Neuronal stem cell (in vitro differentiated cells): ENCODE data around the gene NANOS2.
A peak's percentile ranks its signal among the peaks of the same experiment; 100 is the strongest.

Source experiments
- DNase-seq: peaks from one replicate; pipeline ENCODE4 v3.0.0-alpha.2; 2013; ENCODE audit warnings: low spot score
- H2AFZ ChIP-seq: one replicate; pipeline ENCODE4 v1.6.1; 2013; ENCODE audit warnings: mild to moderate bottlenecking, low read length, inconsistent platforms
- H2AK5ac ChIP-seq: 2 replicates; pipeline ENCODE4 v1.6.1; 2013; ENCODE audit warnings: low read depth, mild to moderate bottlenecking, inconsistent platforms, low read length, moderate library complexity, mixed read lengths
- H2BK120ac ChIP-seq: 2 replicates; pipeline ENCODE4 v1.6.1; 2013; ENCODE audit warnings: low read depth, mild to moderate bottlenecking, inconsistent platforms, low read length, moderate library complexity, mixed read lengths
- H2BK12ac ChIP-seq: one replicate; pipeline ENCODE4 v1.6.1; 2013; ENCODE audit warnings: low read length, inconsistent platforms
- H2BK15ac ChIP-seq: 2 replicates; pipeline ENCODE4 v1.6.1; 2013; ENCODE audit warnings: mild to moderate bottlenecking, low read length, inconsistent platforms, mixed read lengths
- H2BK5ac ChIP-seq: one replicate; pipeline ENCODE4 v1.6.1; 2013; ENCODE audit warnings: inconsistent platforms, mild to moderate bottlenecking, low read length, moderate library complexity
- H3K14ac ChIP-seq: one replicate; pipeline ENCODE4 v1.6.1; 2013; ENCODE audit warnings: low read length, inconsistent platforms
- H3K18ac ChIP-seq: 2 replicates; pipeline ENCODE4 v1.6.1; 2013; ENCODE audit warnings: low read length, inconsistent platforms
- H3K23ac ChIP-seq: 2 replicates; pipeline ENCODE4 v1.6.1; 2013; ENCODE audit warnings: low read depth, mild to moderate bottlenecking, mixed read lengths, low read length, inconsistent platforms; ENCODE audit not compliant: poor library complexity
- H3K27ac ChIP-seq: replicated peaks from 3 replicates; pipeline ENCODE4 v1.5.1; 2013; ENCODE audit warnings: low read length, inconsistent platforms
- H3K27me3 ChIP-seq, 3 experiments: 2 replicates each; pipeline ENCODE4 v1.6.1; 2013; ENCODE audit warnings: low read length in 3 of 3, mild to moderate bottlenecking in 2 of 3, inconsistent platforms in 1 of 3, low read depth in 1 of 3, mixed read lengths in 1 of 3, moderate library complexity in 1 of 3; ENCODE audit not compliant: control insufficient read depth in 3 of 3, insufficient read depth in 3 of 3
- H3K36me3 ChIP-seq, 2 donors: replicated peaks in 1 of 2; 2 replicates each; pipeline ENCODE4 v1.6.1; 2013; ENCODE audit warnings: low read length in 2 of 2; ENCODE audit not compliant: control insufficient read depth in 2 of 2, insufficient read depth in 2 of 2
- H3K4ac ChIP-seq: 2 replicates; pipeline ENCODE4 v1.6.1; 2013; ENCODE audit warnings: inconsistent platforms, mild to moderate bottlenecking, low read length, moderate library complexity
- H3K4me1 ChIP-seq, 2 donors: 1 replicate in 1 of 2; 2 replicates in 1 of 2; pipeline ENCODE4 v1.6.1; 2013; ENCODE audit warnings: low read length in 2 of 2, low read depth in 1 of 2; ENCODE audit not compliant: control insufficient read depth in 2 of 2, insufficient read depth in 1 of 2
- H3K4me2 ChIP-seq: one replicate; pipeline ENCODE4 v1.6.1; 2013; ENCODE audit warnings: mild to moderate bottlenecking, low read length, inconsistent platforms; ENCODE audit not compliant: insufficient read depth, poor library complexity, severe bottlenecking
- H3K4me3 ChIP-seq, 2 donors: 2 replicates each; pipeline ENCODE4 v1.5.1; 2013; ENCODE audit warnings: low read length in 2 of 2, mild to moderate bottlenecking in 2 of 2, inconsistent platforms in 1 of 2, moderate library complexity in 1 of 2
- H3K79me1 ChIP-seq: one replicate; pipeline ENCODE4 v1.6.1; 2013; ENCODE audit warnings: low read depth, mild to moderate bottlenecking, inconsistent platforms, low read length, moderate library complexity
- H3K9ac ChIP-seq: one replicate; pipeline ENCODE4 v1.6.1; 2013; ENCODE audit warnings: mild to moderate bottlenecking, low read depth, low read length, inconsistent platforms; ENCODE audit not compliant: poor library complexity
- H3K9me3 ChIP-seq, 2 donors: replicated peaks in 1 of 2; 2 replicates each; pipeline versions ENCODE3 to v1.6.1; 2013; ENCODE audit warnings: low read length in 2 of 2, mild to moderate bottlenecking in 2 of 2, inconsistent platforms in 1 of 2, low read depth in 1 of 2, mixed read lengths in 1 of 2, moderate library complexity in 1 of 2; ENCODE audit not compliant: control insufficient read depth in 2 of 2, insufficient read depth in 1 of 2
- H4K8ac ChIP-seq: one replicate; pipeline ENCODE4 v1.6.1; 2013; ENCODE audit warnings: low read depth, mild to moderate bottlenecking, inconsistent platforms, low read length, moderate library complexity
- H4K91ac ChIP-seq: one replicate; pipeline ENCODE4 v1.6.1; 2013; ENCODE audit warnings: low read length, low read depth, mild to moderate bottlenecking, inconsistent platforms; ENCODE audit not compliant: poor library complexity
- WGBS, 2 donors: extraction: QIAGEN DNeasy Blood & Tissue Kit; methylation state at CpG; one replicate each; pipeline ENCODE4 v1.1.7; 2013; ENCODE audit warnings: missing lambda C conversion rate in 2 of 2, mixed read lengths in 1 of 2; ENCODE audit not compliant: insufficient read length in 2 of 2, insufficient replicate concordance in 1 of 2; ENCODE audit errors: extremely low coverage in 2 of 2; 5-methylcytosine and 5-hydroxymethylcytosine counted together

Gene NANOS2

DNA sequence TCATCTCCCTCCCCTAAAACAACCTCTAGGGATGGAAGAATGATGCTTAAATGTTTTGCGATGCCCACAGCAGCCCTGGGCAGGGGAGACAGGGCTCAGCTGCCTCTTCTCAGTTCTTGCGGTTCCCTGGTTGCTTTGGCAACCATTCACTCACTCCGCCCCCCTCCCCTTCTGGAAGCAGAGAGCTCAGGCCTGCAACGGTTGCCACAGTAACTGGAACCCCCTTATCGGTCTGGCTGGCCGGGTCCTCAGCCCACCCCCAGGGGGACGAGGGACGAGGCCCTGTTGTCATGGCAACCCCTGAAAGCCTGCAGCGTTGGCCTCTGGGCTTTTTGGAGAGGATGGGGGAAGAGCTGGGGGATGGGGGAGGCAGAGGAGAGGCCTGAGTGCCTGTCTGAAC lies 39.6 kb upstream of the NANOS2 start:
- H3K4me2 ChIP-seq, result no peak overlapping the region
- no peak overlapping the region for H2AFZ ChIP-seq
- H3K4me1 ChIP-seq, result peaks cover 20 to 34% of the 10 kb centered on the region in 2 donors
- H3K27me3 ChIP-seq, result peaks cover 0 to 2% (median 0%) of the 10 kb centered on the region in 3 experiments
- peak; percentile 93 for DNase-seq
- H3K27ac ChIP-seq, result peak overlapping the region; percentile 55
- H3K4me3 ChIP-seq, result no peak overlapping the region
- no peak overlapping the region for H4K91ac ChIP-seq
- H4K8ac ChIP-seq, result no peak overlapping the region
- H2BK12ac ChIP-seq, result no peak overlapping the region
- H3K18ac ChIP-seq, result no peak overlapping the region
- H3K9ac ChIP-seq, result no peak overlapping the region
- H2AK5ac ChIP-seq, result no peak overlapping the region
- H2BK15ac ChIP-seq, result no peak overlapping the region
- WGBS, 2 donors, result no CpG with 5 or more reads among the region's 9 CpGs
- no peak overlapping the region for H2BK120ac ChIP-seq
- no peak overlapping the region for H3K23ac ChIP-seq
- no peak overlapping the region for H3K4ac ChIP-seq
- peak overlapping the region; percentile 13 for H2BK5ac ChIP-seq
- H3K79me1 ChIP-seq, result no peaks in the 10 kb centered on the region
- H3K14ac ChIP-seq, result no peak overlapping the region
- H3K36me3 ChIP-seq, result peaks cover 13 to 65% of the 10 kb centered on the region in 2 donors
- peaks cover 0 to 5% of the 10 kb centered on the region in 2 donors for H3K9me3 ChIP-seq

DNA sequence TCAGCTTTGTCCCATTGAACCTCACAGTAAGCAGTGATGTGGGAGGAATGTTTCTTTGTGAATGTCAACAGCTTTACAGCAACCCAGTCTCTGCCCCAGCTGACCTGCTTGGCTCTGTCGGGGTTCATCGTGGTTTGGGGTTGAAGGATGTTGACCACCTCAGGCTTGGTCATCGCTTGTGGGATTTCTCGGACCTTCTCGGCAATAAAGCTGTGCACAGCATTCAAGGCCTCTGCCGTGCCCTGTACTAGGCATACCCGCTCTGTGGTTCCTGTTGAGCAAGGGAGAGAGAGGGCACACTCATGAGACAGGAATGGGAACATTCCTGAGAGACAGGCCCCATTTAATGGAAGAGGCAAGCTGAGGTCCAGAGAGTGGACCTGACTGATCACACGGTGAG lies 39.1 kb upstream of the NANOS2 start:
- Histone ChIP-seq H3K79me1 (no peaks in the 10 kb centered on the region), H3K18ac (peak overlapping the region; percentile 32), H3K36me3 (peaks cover 8 to 65% of the 10 kb centered on the region in 2 donors), H3K23ac (no peak overlapping the region), H2BK120ac (no peak overlapping the region), H2AK5ac (peak overlapping the region; percentile 54), H2BK5ac (peak overlapping the region; percentile 13), H4K8ac (no peak overlapping the region), H4K91ac (no peak overlapping the region), H3K27me3 (peaks cover 0 to 2% (median 0%) of the 10 kb centered on the region in 3 experiments), H3K4me3 (no peak overlapping the region), H2BK15ac (no peak overlapping the region), H3K9ac (no peak overlapping the region), H2BK12ac (no peak overlapping the region), H3K9me3 (peaks cover 0 to 3% of the 10 kb centered on the region in 2 donors), H3K27ac (peak overlapping the region; percentile 55), H3K4ac (no peak overlapping the region), H3K14ac (no peak overlapping the region), H3K4me2 (no peak overlapping the region), H2AFZ (no peak overlapping the region), H3K4me1 (peaks cover 20 to 34% of the 10 kb centered on the region in 2 donors)
- DNase-seq, result no peak
- no CpG with 5 or more reads among the region's 8 CpGs for WGBS, 2 donors

DNA sequence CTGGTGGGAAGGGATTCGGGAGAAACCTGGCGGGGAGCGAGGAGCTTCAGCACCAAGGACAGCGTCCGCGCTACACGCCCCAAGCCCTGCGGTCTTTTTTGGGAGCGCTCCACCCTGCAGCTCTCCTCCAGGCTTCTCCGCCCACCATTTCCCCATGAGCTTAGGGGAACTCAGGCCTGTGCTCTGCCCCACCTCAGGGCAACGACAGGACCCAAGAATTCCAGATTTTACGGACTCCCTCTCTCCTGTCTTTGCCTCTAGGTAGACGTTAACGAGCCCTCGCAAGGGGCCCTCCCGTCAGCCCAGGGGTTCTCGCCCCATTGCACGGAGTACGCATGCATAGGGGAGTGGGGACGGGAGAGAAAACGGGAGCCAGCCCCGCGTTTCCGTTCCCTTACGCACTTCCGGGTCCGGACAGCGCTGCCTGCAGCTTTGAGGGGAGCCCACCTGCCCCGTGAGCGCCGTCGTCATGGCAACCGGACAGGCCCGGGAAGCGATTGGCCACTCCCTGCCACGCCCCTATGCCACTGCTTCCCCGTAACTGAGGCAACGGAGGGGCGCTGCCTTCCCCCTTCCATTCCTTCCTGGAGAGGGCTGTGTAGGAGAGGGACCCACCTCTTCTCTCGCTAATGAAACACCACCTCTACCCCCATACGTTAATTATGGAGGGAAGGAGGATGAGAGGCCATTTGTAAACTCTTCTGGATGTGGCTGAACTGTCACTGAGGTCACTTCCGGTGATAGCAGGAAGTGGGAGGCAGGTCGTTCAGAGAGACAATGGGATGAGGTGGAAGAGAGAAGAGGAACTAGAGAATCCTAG lies 38.3 kb upstream of the NANOS2 start:
- Histone ChIP-seq H3K14ac (no peak overlapping the region), H3K4me3 (peak overlapping the region in 1 of 2 donors; percentile 72), H2BK120ac (no peak overlapping the region), H2BK5ac (no peak overlapping the region), H4K91ac (no peak overlapping the region), H2BK12ac (no peak overlapping the region), H3K4me1 (peaks cover 20 to 34% of the 10 kb centered on the region in 2 donors), H3K27me3 (no peaks in the 10 kb centered on the region), H3K4ac (no peak overlapping the region), H3K9ac (no peak overlapping the region), H3K18ac (no peak overlapping the region), H3K4me2 (peak overlapping the region; percentile 63), H3K27ac (peak overlapping the region; percentile 55), H3K9me3 (no peaks in the 10 kb centered on the region), H3K36me3 (peaks cover 4 to 64% of the 10 kb centered on the region in 2 donors), H3K79me1 (no peaks in the 10 kb centered on the region), H2BK15ac (no peak overlapping the region), H3K23ac (no peak overlapping the region), H2AFZ (no peak overlapping the region), H4K8ac (no peak overlapping the region), H2AK5ac (no peak overlapping the region)
- DNase-seq, result peak; percentile 80
- no CpG with 5 or more reads among the region's 43 CpGs for WGBS, 2 donors

DNA sequence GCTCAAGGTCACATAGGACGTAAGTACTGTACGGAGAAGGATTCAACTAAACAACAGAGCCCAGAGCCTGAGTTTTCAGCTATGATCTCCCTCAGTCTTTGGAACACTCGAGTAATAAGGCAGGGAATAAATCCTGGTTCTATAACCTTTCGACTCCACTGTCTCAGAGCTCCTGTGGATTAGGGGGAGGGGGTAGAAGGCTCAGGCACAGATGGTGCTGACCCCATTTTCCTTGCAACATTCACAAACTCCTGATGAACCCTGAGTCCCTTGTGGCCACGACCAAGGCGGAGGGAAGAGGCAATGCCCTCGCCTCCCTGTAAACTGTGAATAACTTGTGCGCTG lies 37.7 kb upstream of the NANOS2 start:
- no peak overlapping the region for H3K14ac ChIP-seq
- H2BK12ac ChIP-seq, result no peak overlapping the region
- DNase-seq, result no peak
- no peak overlapping the region for H2BK120ac ChIP-seq
- peaks cover 4 to 68% of the 10 kb centered on the region in 2 donors for H3K36me3 ChIP-seq
- no peak overlapping the region for H3K4ac ChIP-seq
- H3K4me3 ChIP-seq, result peak overlapping the region in 1 of 2 donors; percentile 67
- H3K9me3 ChIP-seq, result no peaks in the 10 kb centered on the region
- peaks cover 20 to 34% of the 10 kb centered on the region in 2 donors for H3K4me1 ChIP-seq
- H3K23ac ChIP-seq, result no peak overlapping the region
- H3K4me2 ChIP-seq, result no peak overlapping the region
- no CpG with 5 or more reads among the region's 8 CpGs for WGBS, 2 donors
- no peaks in the 10 kb centered on the region for H3K27me3 ChIP-seq
- H4K91ac ChIP-seq, result no peak overlapping the region
- no peak overlapping the region for H2AFZ ChIP-seq
- H2BK5ac ChIP-seq, result no peak overlapping the region
- H3K79me1 ChIP-seq, result no peaks in the 10 kb centered on the region
- no peak overlapping the region for H3K9ac ChIP-seq
- no peak overlapping the region for H3K27ac ChIP-seq
- H2BK15ac ChIP-seq, result no peak overlapping the region
- H4K8ac ChIP-seq, result no peak overlapping the region
- H2AK5ac ChIP-seq, result no peak overlapping the region
- no peak overlapping the region for H3K18ac ChIP-seq
